Mononuclear cell (primary cell): ENCODE measurements around the gene TOLLIP. TPM values are rescaled to one million over a fixed set of nuclear protein-coding genes. Genes with fewer than 3 reads are reported as not detected.
A peak's percentile ranks its signal among the peaks of the same experiment; 100 is the strongest.

ENCODE experiments used
- H3K27me3 ChIP-seq: 2 replicates; pipeline ENCODE4 v1.6.0; 2011; ENCODE audit warnings: low read length, control low read depth; ENCODE audit not compliant: insufficient read depth
- H3K4me1 ChIP-seq: 2 replicates; pipeline ENCODE4 v1.5.1; 2011; ENCODE audit warnings: mild to moderate bottlenecking, low read length, control low read depth; ENCODE audit not compliant: insufficient read depth
- H3K4me3 ChIP-seq: 2 replicates; pipeline ENCODE4 v1.5.1; 2011; ENCODE audit warnings: mild to moderate bottlenecking, low read length, moderate library complexity
- H3K9me3 ChIP-seq: 2 replicates; pipeline ENCODE4 v1.5.1; 2011; ENCODE audit warnings: low read depth, mild to moderate bottlenecking, control low read depth, low read length
- total RNA-seq: library from RNA; depleted of rRNA; stranded (reverse); fragments of >200 nt; gene quantifications from one replicate; pipeline ENCODE4 v1.2.3, GENCODE V29; 2012

TOLLIP gene
- total RNA-seq, 1 donor: 18.3 TPM

DNA sequence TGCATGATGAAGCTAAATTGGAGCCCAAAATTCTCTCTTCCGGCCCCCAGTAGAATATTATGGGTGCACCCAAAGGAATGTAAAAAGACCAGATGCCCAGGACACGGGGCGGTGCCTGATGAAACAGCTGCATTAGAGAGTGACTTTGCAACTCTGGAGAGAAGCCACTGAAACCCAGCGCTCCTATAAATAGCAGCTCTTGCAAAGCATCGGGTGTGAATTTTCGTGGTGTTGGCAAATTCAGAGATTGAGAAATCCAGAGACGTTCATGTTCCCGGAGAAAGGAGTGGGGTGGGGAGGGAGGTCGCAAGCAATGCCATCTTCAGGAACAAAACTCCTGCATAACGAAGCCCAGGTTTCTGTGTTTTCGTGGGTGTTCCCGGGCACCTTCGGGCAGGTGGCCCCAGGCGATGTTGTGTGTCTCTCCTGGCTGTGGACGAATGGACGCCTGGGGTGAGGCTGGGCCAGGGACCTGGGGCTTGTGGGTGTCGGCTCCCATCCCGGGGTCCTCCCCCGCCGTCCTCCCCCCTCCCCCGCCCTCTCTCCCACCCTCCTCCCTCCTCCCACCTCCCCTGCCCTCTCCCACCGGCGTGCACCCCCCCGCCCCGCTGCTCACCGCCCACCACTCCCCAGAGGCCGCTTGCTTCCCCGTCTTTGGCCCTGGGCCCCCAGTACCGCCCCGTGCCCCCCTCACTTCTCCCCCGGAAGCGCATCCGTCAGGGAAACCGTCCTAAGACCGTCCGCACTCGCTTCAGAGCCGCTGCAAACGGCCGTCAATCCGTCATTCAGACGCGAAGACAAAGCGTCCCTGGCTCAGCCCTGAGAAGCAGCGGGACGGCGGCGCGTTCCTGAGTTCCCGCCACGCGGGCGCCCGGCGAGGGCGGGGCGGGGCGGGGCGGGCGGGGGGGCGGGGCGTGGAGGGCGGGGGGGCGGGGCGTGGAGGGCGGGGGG is 26.7 kb upstream of the TOLLIP start:
- Histone ChIP-seq H3K4me3 (peak overlapping the region; percentile 38), H3K9me3 (no peaks in the 10 kb centered on the region), H3K4me1 (peaks cover 11% of the 10 kb centered on the region), H3K27me3 (no peaks in the 10 kb centered on the region)

DNA sequence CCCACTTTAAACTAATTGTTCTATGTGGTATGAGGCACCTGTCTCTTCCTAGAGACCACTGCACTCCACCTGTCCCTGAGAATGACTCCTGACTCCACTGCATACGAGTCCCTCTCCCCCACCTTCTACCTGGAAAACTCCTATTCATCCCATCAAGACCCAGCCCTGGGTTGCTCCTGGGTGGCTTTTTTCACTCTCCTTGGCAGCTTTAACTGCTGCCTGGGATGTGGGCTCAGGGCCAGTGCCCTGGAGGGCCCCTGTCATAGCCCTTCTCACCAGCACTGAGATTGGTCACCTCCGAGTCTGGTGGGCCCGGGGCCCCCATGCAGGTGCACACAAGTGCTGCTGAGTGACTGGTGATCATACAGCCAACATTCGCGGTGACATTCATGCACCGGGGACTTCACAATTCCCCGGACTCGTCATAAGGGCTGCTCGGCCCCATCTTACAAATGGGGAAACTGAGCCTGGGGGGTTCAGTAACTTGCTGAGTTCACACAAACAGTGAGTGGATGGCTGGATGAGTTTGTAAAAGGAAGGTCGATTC is 25.9 kb upstream of the TOLLIP start:
- Histone ChIP-seq H3K4me1 (peaks cover 17% of the 10 kb centered on the region), H3K4me3 (peak overlapping the region; percentile 38), H3K27me3 (no peaks in the 10 kb centered on the region), H3K9me3 (no peaks in the 10 kb centered on the region)

DNA sequence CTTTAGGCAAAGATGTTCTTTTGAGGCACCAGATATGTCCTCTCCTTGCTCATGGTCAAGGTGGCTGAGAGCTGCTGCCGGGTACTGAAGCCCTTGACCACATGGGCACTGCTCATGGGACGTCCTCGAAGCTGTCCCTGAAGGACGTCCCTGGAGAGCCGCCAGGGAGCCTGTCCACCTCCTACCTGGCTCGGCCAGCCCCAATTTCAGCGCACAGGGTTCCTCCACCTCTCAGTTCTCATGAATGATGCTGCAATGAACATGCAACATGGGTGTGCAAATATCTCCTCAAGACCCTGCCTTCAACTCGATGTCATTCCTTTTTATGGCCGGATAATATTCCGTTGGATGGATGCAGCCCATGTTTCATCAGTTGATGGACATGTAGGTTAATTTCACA is 24.4 kb upstream of the TOLLIP start:
- peaks cover 18% of the 10 kb centered on the region for H3K4me1 ChIP-seq
- no peaks in the 10 kb centered on the region for H3K9me3 ChIP-seq
- no peak overlapping the region for H3K4me3 ChIP-seq
- no peaks in the 10 kb centered on the region for H3K27me3 ChIP-seq

DNA sequence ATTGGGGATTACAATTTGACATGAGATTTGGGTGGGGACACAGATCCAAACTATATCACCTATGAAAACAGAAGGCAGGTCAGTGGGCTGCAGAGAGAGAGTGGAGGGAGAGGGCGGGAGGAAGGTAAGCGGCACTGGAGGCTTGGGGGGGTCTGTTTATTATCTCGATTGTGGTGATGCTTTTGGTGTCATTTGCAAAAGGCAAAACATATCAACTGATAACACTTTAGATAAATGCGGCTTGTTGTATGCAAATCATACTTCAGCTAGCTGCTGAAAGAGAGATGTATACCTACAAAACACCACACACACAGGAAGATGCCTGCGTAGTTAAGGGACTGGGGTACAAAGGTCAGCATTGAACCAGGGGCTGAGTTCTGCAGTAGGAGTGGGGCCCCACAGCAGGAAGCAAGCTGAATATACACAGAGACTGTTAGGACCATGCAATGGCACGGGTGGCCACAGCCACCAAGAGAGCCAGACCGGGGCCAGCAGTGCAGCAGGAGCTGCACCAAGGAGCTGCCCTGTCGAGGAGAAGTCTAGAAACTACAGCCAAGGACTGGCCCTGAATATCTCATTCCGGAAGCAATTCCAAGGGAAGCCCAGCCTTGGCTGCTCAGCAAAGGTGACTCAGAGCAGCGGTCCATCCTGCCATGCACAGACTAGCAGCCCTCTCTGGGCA is 23.8 kb upstream of the TOLLIP start:
- peaks cover 18% of the 10 kb centered on the region for H3K4me1 ChIP-seq
- H3K4me3 ChIP-seq: no peak overlapping the region
- peaks cover 5% of the 10 kb centered on the region for H3K9me3 ChIP-seq
- H3K27me3 ChIP-seq: peaks cover 3% of the 10 kb centered on the region

DNA sequence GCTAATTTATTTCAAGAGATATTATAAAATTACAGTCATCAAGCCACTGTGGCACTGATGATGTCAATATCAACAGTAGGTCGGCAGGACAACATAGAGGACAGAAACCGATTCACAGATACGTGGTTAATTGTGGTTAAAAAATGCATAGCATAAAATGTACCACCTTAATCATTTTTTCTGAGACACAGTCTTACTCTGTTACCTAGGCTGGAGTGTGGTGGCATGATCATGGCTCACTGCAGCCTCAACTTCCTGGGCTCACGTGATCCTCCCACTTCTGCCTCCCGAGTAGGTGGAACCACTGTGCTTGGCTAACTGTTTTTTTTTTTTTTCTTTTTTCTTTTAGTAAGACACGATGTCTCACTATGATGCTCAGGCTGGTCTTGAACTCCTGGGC is 21.0 kb upstream of the TOLLIP start:
- Histone ChIP-seq H3K9me3 (peaks cover 17% of the 10 kb centered on the region), H3K4me3 (no peak overlapping the region), H3K4me1 (peaks cover 12% of the 10 kb centered on the region), H3K27me3 (peaks cover 8% of the 10 kb centered on the region)

DNA sequence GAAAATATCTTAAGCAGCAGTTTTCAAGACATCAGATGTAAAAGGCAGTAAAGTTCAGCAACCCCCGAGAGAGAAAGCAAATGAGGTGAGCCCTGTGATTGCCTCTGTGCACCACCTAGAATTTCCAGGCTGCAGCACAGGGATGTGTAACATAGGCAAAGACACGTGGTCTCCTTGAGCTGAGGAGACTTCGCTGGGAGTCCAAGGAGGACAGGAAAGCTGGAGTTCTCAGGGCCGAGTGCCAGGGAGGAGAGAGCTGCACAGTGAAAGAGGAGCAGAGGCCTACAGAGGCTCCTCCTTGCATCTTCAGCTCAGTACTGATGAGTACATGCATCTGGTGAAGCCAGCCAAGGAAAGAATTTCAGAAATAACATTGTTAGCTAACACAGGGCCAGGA is 17.6 kb upstream of the TOLLIP start:
- Histone ChIP-seq H3K9me3 (peaks cover 17% of the 10 kb centered on the region), H3K4me3 (no peak overlapping the region), H3K27me3 (peaks cover 8% of the 10 kb centered on the region), H3K4me1 (peaks cover 19% of the 10 kb centered on the region)

DNA sequence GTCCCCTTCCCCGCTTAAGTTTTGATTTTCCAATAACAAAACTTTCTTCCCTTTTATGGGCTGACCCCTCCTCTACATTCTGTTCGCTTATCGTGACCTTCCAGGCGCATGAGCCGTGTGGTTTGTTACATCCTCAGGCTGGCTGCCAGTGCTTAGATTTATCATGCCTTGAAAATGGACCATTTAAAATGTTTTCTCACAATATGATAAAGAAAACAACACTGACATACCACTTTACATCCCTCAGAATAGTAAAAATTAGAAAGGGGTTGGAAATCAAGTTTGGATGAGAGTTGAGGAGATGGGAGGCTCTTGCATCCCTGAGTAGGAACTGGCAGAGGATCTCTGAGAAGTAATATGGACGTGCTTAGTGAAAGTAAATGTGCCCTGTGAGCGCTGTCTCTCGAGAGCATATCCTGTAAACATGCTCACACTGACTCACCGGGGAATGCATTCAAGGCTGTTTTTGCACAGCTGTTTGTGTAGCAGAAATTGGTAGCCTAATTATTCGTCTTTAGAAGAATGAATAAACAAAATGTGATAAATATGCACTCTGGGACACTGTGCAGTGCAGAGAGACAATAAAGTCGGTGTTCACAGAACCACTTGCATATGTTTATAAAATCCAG is 17.1 kb upstream of the TOLLIP start:
- Histone ChIP-seq H3K27me3 (peaks cover 8% of the 10 kb centered on the region), H3K4me1 (peaks cover 19% of the 10 kb centered on the region), H3K9me3 (peaks cover 17% of the 10 kb centered on the region), H3K4me3 (no peak overlapping the region)

DNA sequence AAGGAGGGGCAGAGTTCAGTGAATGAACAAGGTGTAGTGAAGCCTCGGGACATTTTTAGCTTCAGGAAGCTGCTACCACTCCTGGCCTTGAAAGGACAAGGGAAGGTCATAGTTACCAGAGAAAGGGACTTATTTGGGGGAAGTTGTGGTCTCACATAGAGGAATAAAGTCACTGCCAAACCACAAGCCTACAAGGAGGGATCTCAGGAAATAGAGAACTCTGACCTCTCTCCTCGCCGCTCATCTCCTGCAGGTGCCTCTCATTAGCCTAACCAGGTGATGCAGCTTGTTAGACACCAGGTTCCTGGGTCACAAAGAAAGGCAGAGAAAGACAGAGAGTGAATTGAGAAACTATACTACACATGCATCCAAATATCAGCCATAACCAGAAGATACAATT is 14.3 kb upstream of the TOLLIP start:
- Histone ChIP-seq H3K27me3 (peaks cover 8% of the 10 kb centered on the region), H3K4me1 (peaks cover 20% of the 10 kb centered on the region), H3K4me3 (no peak overlapping the region), H3K9me3 (peaks cover 17% of the 10 kb centered on the region)

DNA sequence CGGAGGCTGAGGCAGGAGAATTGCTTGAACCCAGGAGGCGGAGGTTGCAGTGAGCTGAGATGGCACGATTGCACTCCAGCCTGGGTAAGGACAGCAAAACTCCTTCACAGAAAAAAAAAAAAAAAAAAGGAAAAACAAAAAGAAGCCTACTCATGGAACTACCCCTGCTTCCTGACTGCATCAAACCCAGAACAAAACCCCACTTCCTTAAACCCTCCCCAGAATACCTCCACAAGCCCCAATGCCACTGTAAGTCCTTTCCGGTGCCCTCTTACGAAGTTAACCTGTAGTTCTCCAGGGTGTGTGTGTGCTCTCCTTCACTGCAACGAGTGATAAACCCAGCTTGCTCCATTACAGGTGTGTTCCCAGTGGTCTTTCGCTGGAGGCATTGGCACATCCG is 8.6 kb upstream of the TOLLIP start:
- H3K9me3 ChIP-seq: no peaks in the 10 kb centered on the region
- no peaks in the 10 kb centered on the region for H3K27me3 ChIP-seq
- H3K4me3 ChIP-seq: no peak overlapping the region
- peaks cover 30% of the 10 kb centered on the region for H3K4me1 ChIP-seq

DNA sequence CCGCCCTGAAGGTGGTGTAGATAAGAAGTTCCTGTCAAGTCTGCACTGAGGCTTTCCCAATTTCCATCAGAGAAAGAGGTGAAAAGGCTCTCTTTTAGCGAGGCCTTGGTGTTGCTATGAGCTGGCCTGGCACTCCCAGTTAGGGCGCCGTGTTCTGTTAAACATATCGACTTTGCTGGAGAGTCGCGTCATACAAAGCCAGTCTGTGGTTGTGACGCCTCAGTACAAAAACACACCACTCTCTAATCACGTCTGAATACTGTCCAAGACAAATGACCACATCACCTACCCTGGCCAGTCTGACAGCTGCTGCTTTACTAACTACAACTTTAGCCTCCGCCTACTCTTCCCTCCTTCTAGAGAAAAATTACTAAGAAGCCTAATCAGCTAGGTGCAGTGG is 8.0 kb upstream of the TOLLIP start:
- Histone ChIP-seq H3K4me1 (peaks cover 28% of the 10 kb centered on the region), H3K4me3 (no peak overlapping the region), H3K9me3 (no peaks in the 10 kb centered on the region), H3K27me3 (no peaks in the 10 kb centered on the region)

DNA sequence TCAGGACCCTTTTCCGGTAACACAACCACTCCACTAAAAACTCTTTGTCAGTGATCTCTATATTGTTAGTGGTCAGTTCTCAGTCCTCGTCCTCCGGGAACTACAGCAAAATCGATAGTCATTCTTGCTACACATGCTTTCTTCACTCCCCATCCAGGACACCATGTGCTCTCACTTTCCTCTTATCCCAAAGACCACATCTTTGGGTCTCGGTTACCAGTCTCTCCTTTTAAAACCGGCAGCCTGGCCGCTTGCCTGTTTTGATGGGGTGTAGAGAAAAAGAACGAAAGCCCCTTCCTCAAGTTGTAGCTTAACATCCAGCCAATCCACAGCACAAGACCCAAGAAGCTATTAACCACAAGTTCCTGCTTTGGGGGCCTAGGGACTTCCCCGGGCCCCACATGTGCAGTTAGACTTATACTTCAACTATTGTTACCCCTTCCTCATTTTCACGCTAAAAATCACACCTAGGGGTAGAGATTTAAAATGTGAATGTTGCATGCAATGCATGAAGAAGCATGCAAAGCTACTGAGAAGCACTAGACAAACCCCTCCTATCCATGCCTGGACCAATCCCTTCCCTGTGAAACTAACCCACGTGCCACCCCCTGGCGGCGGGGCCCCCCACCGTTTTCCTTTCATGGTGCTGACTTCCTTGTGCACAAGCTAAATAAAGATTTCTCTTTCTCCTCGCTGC is 1.5 kb upstream of the TOLLIP start:
- Histone ChIP-seq H3K4me1 (peaks cover 53% of the 10 kb centered on the region), H3K27me3 (no peaks in the 10 kb centered on the region), H3K9me3 (peaks cover 6% of the 10 kb centered on the region), H3K4me3 (peak overlapping the region; percentile 52)

DNA sequence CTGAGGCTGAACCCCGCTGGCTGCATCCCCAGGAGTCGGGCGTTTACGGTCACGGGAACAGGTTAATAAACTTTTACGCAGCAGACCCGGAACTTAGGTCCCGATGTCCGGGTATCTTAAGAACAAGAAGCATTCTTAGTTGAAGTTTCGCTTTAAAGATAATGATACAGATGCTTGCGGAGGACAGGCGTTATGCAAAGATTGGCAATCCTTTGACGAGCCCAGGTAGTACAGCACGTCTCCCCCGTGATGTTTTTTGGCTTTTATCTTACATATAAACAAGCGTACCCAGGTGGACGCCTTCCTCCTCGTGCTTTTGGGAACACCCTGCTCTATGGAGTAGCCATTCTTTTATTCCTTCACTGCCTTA is 871 bp upstream of the TOLLIP start:
- no peaks in the 10 kb centered on the region for H3K27me3 ChIP-seq
- H3K9me3 ChIP-seq: peaks cover 6% of the 10 kb centered on the region
- peaks cover 58% of the 10 kb centered on the region for H3K4me1 ChIP-seq
- H3K4me3 ChIP-seq: peak overlapping the region; percentile 52

DNA sequence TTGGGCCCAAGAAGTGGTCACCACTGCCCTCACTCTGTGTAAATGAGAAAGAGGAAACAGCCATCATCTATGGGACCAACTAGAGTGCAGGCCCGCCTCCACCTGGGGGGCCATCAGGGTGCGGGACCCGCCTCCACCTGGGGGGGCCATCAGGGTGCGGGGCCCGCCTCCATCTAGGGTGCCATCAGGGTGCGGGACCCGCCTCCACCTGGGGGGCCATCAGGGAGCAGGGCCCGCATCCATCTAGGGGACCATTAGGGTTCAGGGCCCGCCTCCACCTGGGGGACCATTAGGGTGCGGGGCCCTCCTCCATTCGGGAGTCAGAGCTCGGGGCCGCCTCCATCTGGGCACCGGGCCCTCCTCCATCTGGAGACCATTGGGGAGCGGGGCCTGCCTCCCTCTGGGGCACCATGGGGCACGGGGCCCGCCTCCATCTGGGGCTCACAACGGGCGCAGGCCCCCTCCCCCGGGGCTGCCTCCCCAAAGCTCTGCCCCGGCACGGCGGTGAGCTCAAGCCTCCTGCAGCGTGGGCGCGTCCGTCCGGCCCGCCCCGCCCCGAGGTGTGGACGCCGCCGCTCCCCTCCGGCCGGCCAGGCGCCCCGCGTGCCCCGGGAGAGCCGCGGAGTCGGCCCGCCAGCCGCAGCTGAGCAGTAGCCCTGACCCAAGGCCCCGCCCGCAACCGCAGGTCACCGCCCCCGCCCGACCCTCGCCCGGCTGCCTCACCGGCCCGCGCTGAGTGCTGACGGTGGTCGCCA is 512 bp downstream of the TOLLIP start:
- Histone ChIP-seq H3K27me3 (no peaks in the 10 kb centered on the region), H3K4me3 (peak overlapping the region; percentile 52), H3K4me1 (peaks cover 62% of the 10 kb centered on the region), H3K9me3 (peaks cover 6% of the 10 kb centered on the region)
